PC-3 (cell line): ENCODE data around the gene SLC12A8.

ENCODE experiments used
- EZH2 ChIP-seq: fragments of 300-600 bp; sonication (generic); IDR thresholded peaks from one replicate; pipeline ENCODE4 v1.6.1; 2017; ENCODE audit warnings: antibody characterized with exemption, mild to moderate bottlenecking, low read length; ENCODE audit not compliant: unreplicated experiment
- EZH2phosphoT487 ChIP-seq: fragments of 300-600 bp; sonication (generic); IDR thresholded peaks from 2 replicates; pipeline ENCODE4 v1.6.1; 2018; ENCODE audit warnings: mild to moderate bottlenecking, antibody characterized with exemption, low read length, borderline replicate concordance
- TF ChIP-seq, protein P1 (sequence below): fragments of 300-600 bp; sonication (generic); conservative IDR thresholded peaks from 2 replicates; pipeline ENCODE4 v1.5.1; 2017; ENCODE audit warnings: antibody characterized with exemption, low read depth, mild to moderate bottlenecking, low read length

DNA sequence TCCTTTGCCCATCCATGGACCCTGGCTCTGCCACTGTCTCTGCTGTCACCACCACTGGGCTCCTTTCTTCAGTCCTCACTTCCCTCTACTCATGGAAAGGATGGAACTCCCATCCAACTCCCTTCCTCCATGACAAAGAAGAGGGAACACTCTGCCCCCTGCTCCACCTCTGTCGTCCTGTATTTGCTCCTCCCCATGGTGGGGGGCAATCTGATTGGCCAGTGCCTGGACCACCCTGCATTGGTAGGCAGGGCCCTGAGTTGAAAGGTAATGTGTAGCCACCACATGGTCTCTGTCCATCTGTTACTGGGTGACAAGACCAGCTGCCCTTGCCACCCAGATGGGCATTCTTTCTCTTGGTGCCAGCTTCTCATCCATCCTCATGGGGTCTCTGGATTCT lies 136.1 kb downstream of the SLC12A8 start:
- TF ChIP-seq, protein P1, sequence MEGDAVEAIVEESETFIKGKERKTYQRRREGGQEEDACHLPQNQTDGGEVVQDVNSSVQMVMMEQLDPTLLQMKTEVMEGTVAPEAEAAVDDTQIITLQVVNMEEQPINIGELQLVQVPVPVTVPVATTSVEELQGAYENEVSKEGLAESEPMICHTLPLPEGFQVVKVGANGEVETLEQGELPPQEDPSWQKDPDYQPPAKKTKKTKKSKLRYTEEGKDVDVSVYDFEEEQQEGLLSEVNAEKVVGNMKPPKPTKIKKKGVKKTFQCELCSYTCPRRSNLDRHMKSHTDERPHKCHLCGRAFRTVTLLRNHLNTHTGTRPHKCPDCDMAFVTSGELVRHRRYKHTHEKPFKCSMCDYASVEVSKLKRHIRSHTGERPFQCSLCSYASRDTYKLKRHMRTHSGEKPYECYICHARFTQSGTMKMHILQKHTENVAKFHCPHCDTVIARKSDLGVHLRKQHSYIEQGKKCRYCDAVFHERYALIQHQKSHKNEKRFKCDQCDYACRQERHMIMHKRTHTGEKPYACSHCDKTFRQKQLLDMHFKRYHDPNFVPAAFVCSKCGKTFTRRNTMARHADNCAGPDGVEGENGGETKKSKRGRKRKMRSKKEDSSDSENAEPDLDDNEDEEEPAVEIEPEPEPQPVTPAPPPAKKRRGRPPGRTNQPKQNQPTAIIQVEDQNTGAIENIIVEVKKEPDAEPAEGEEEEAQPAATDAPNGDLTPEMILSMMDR, result no peak
- TF ChIP-seq EZH2, result no peak
- no peak for TF ChIP-seq EZH2phosphoT487
